GM19438 (cell line): ENCODE measurements around the gene LCN12.

ENCODE experiments used
- ATAC-seq: cut with Tn5 transposase; IDR thresholded peaks from one replicate; pipeline ENCODE4 v1.9.1; 2021; ENCODE audit warnings: low read depth; ENCODE audit not compliant: unreplicated experiment

LCN12 gene

GRCh38 chr9:136956604-136957003, 4.5 kb downstream of the LCN12 start:
- ATAC-seq: no peak

DNA sequence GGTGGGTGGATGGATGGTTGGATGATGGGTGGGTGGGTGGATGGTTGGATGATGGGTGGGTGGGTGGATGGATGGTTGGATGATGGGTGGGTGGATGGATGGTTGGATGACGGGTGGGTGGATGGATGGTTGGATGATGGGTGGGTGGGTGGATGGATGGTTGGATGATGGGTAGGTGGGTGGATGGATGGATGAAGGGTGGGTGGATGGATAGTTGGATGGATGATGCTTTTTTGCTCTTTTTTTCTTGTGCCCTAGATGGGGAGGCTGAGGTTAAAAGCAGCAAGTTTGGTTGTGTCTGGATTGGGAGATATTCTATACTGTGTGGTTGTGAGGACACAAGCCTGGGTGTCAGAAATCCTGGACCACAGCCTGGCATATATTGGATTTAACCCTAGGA, 5.4 kb downstream of the LCN12 start:
- ATAC-seq: no peak

DNA sequence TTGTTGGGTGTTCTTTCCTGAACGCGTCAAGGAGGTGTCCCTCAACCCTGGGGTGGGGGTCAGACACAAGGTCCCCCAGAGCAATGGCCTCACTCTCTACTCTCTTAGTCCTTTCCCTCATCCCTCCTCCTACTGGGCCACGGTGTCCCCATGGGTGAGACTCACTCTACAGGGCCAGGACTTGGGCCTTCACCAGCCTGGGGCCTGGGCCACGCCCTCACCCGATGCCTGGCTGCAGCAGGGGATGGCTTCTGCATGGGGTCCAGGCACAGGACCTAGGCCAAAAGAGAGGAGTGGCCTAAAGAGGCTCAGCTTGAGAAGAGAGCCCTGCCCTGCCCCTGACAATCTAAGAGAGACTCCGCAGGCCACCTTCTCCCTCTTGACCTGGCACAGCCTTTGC, 5.8 kb downstream of the LCN12 start:
- no peak for ATAC-seq

GRCh38 chr9:136958473-136958872, 6.4 kb downstream of the LCN12 start:
- ATAC-seq: no peak

DNA sequence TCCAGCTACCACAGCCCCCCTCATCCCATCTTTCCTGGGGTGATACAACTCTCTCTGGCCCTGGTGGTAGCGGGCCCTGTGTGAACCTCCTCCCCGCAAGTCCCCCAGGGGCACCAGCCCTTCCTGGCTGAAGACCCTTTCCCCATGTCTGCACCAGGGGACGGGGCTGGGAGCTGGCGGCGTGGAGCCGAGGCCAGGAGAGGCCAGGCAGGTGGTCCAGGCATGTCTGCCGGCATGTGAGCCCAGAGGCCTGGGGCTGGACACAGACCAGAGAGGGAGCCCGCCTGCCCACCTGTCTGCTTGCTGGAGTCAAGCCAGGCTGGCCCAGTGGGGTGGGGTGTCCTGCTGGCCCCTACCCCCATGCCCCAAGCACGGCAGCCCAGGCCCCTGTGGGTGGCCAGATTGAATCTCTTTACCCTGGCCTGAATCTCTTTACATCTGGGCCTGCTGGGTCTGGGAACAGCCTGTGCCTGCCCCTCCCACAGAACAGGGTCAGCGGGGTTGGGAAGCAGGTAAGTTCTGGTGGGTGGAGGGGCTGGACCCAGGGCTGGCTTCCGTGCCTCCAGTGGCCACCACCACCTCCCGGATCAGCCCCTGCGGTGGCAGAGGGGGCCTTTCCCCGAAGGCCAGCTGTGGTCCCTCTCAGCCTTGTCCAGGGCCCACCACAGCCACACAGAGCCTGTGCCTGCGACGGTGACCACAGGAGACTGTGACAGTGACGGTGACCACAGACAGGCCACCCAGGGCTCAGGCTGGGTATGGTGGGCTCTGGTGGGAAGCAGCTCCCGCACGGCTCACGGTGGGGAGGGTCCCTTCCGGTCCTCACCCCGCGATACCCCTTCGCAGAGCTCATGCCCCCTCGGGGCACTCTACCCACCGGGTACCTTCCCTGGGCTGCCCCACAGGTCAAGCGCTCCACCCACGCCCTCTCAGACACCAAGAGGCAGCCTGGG, 7.1 kb downstream of the LCN12 start:
- no peak for ATAC-seq

- no peak for ATAC-seq
These were observed 8.3 kb downstream of the LCN12 start for GRCh38 chr9:136960212-136960937.

GRCh38 chr9:136960938-136961275, 8.8 kb downstream of the LCN12 start:
- ATAC-seq: no peak

- no peak for ATAC-seq
These were observed 9.4 kb downstream of the LCN12 start for GRCh38 chr9:136961279-136962065.

DNA sequence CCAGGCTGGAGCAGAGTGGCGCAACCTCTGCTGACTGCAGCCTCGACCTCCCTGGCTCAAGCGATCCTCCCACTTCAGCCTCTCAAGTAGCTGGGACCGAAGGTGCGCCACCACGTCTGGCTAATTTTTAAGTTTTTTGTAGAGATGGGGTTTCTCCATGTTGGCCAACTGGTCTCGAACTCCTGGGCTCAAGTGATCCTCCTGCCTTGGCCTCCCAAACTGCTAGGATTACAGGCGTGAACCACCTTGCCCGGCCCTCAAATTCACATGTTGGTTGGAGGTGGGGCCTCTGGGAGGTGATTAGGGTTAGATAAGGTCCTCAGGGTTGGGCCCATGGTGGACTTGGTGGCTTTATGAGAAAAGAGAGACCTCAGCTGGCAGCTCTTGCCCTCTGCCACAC, 10.1 kb downstream of the LCN12 start:
- ATAC-seq: no peak

DNA sequence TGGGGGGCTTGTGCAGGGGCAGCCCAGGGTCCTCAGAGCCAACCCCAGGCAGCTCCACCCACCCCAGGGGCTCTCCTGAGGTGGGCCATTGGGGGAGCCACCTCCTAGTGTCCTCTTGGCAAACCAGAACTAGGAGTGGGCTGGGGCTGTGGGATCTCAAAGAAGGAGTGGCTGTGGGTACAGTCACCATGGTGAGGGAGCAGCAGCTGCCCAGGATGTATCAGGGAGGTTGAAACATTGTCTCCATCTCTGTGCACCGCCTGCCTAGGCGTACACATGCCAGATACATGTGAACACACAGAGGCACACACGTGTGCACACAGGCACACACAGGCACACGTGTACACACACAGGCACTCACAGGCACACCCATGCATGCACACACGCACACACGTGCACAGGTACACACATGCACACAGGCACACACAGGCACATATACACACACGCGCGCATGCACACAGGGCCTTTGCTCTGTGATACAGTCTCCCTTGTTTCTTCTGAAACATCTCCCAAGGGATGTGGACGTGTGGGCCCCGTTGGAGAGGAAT, 10.7 kb downstream of the LCN12 start:
- ATAC-seq: no peak

DNA sequence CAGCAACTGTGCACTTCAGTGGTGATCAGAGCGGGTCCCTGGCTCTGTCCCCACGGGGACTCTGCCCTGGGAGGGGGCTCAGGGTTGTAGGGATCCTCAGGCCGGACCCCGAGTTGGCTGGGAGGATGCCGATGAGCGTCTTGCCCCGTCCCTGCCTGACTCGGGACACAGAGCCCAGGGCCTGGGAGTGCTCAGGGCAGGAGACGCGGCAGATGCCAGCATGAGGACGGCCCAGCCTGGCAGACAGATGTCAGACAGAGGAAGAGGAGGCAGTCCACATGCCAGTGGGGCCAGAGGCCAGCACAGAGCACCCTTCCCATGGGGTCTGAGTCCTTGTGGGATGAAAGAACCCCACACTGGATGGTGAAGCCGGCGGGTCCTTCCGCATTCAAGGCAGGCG, 11.3 kb downstream of the LCN12 start:
- ATAC-seq: no peak

DNA sequence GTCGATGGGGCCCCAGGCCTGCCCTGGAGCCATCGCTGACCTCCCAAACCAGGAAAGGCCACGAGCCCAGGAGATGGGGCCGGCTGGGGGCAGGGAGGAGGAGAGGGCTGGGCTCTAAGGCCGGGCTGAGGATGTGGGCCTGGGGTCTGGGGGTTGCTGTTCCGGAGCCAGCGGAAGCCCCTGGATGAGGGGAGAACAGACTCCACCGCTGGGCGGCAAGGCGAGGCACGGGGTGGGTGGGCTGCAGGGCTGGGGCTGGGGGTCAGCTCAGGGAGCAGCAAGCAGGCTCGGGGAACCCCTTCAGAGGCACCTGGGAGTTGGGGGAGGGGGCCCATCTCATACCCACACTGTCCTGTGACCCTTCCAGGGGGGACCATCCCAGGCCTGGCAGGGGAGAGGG, 11.7 kb downstream of the LCN12 start:
- no peak for ATAC-seq

DNA sequence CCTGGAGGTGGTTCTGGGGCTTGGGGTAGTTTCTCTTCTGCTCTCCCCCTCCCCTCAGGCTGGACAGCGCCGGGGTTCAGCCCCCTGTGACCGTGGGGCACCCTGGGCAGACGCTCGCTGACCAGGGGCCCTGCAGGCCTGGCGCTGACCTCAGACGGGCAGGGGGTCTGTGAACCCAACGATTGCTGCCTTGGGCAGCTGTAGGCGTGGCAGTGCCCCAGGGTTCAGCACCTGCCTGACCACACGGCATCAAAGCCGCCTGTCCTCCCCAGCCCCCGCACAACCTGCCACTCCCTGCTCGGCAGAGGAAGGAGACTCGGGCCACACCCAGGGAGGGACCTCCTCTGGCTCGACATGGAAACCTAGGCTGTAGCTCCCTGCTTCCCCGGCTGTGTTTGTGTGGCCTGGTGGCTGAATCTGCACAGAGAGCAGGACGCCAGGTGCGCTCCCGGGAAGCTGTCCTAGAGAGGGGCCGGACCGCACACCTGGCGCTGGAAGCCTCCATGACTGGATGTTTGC, 12.2 kb downstream of the LCN12 start:
- no peak for ATAC-seq

- no peak for ATAC-seq
These were observed 12.9 kb downstream of the LCN12 start for GRCh38 chr9:136964833-136965422.

GRCh38 chr9:136965771-136966484, 13.9 kb downstream of the LCN12 start:
- ATAC-seq: no peak

DNA sequence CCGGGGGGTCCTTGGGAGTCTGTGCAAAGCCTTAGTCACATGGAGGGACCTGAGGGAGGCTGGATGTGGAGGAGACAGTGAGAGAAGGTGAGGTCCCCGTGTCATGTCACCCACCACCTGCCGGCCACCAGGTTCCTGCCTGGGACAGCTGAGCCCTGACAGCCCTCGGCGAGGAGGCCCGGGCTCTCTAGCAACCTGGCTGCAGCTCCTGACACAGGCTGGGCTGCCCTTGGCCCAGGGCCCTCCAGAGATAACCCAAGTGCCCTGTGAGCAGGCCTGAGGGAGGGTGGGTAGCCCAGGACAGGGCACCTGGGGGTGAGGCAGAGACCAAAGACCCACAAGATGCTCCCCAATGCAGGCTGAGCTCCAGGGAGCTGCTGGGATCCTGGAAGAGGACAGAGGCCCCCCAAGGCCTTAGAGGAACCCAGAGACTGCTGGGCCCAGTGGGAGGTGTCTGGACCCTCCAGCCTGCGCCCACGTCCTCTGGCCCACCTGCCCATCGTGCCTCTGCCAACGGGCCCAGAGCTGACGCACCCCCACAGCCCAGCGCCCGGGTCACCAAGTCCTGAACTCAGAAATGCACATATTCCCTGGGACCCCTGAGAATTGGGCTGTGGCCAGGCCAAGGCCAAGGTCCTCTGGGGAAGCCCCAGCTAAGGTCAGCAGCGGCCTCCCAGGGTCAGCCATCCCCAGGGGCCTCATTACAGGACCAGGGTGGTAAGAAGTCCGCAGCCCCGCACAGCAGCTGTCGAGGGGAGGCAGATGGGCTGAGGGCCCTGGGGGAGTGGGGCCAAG, 16.5 kb downstream of the LCN12 start:
- ATAC-seq: no peak

DNA sequence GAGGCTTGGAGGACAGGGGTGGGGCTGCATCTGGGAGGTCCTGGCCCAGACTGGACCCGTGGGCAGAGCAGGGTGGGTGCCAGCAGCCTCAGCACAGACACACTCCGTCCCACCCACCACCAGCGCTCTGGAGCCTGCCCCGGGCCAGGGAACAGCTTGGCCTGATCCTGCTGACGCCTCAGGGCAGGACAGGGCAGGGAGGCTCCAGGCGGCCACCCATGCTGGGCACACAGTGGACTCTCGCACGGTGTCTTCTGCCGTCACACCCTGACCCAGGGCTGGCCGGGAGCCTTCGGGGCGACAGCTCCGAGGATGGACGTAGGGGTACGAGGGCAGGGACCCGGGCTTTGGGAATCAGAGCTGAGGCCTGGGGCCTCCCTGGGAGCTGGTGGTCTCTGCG, 17.1 kb downstream of the LCN12 start:
- no peak for ATAC-seq

- no peak for ATAC-seq
These were observed 17.7 kb downstream of the LCN12 start for GRCh38 chr9:136969774-136970173.

DNA sequence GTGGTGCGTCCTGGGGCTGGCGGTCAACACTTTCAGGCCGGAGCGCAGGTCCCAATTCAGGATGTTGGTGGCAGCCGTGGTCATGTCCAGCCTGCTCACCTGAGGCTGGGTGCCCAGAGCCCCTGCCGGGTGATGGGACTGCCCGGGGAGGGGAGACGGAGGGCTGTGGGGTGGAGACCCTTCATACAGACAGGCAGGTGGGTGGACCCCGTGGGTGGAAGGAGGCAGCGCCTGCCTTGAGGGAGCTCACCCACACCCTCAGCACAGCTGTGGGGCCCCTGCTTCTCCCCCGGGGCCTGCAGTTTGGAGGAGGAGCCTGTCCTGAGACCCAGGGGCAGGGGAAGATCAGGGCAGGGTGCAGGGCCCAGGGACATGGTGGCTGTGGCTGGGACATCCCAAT, 18.3 kb downstream of the LCN12 start:
- no peak for ATAC-seq
